Measurements from ENCODE around the gene PTBP1. TPM values are rescaled to one million over a fixed set of nuclear protein-coding genes. Genes with fewer than 3 reads are reported as not detected.
"Not testable (repeated sequence)": the region's sequence is repeated elsewhere in the genome, so short reads cannot be mapped to it uniquely, and the experiment has no call there.

PTBP1 gene
- total and polyA plus RNA-seq, 2 experiments from 2014 or later: 178 to 219 TPM

GRCh38 chr19:840519-841206, 43.4 kb downstream of the PTBP1 start, which contains the start of gene PRTN3:
Gene PRTN3, plus strand, starts transcription at chr19:840999. Its CDS starts 10 bp downstream, at chr19:841009.
- Histone ChIP-seq H3K79me2 (no peaks in the 10 kb centered on the region), H3K36me3 (replicated peaks; ENCODE audit: insufficient read depth, low read depth) (no peaks in the 10 kb centered on the region), H3K4me2 (no peak within 1 kb of the TSS), H3K9me3 (ENCODE audit: low read depth) (no peaks in the 10 kb centered on the region), H3K4me1 (ENCODE audit: insufficient read depth) (peaks cover 10% of the 10 kb centered on the region), H4K20me1 (ENCODE audit: insufficient read depth, poor library complexity, severe bottlenecking) (no peaks in the 10 kb centered on the region), H3K27me3 (peaks cover 21% of the 10 kb centered on the region), H3K4me3 (no peak within 1 kb of the TSS), H3K9me2 (replicated peaks; ENCODE audit: insufficient read depth) (no peaks in the 10 kb centered on the region), H3K27ac (no peak within 1 kb of the TSS), H2AFZ (no peak within 1 kb of the TSS)
- no peak for DNase-seq (ENCODE audit: low spot score)
- 81% methylated on average over 19 of the region's 24 CpGs for WGBS (ENCODE audit: low lambda C conversion rate, missing lambda C conversion rate)
- TF ChIP-seq CTCF (IDR thresholded peaks at IDR 0.05; ENCODE audit: poor library complexity) (no peak), EZH2phosphoT487 (IDR thresholded peaks at IDR 0.05; ENCODE audit: low read depth, severe bottlenecking, unreplicated experiment) (no peak), EZH2 (IDR thresholded peaks at IDR 0.05; ENCODE audit: borderline replicate concordance) (no peak)

- not testable (repeated sequence) for H4K20me1 ChIP-seq (ENCODE audit: insufficient read depth, poor library complexity, severe bottlenecking); H3K9me3 ChIP-seq (ENCODE audit: low read depth); H2AFZ ChIP-seq; H3K4me2 ChIP-seq; H3K36me3 ChIP-seq (replicated peaks; ENCODE audit: insufficient read depth, low read depth); H3K9me2 ChIP-seq (replicated peaks; ENCODE audit: insufficient read depth); H3K27ac ChIP-seq; H3K4me1 ChIP-seq (ENCODE audit: insufficient read depth); DNase-seq (ENCODE audit: low spot score); H3K79me2 ChIP-seq; H3K4me3 ChIP-seq
- H3K27me3 ChIP-seq: peaks cover 27% of the 10 kb centered on the region
- WGBS (ENCODE audit: low lambda C conversion rate, missing lambda C conversion rate): 91% methylated on average over 7 of the region's 7 CpGs
Measured at GRCh38 chr19:842802-843179, 45.5 kb downstream of the PTBP1 start.

GRCh38 chr19:843180-843835, 46.1 kb downstream of the PTBP1 start:
- Histone ChIP-seq H3K9me2 (replicated peaks; ENCODE audit: insufficient read depth) (no peaks in the 10 kb centered on the region), H3K4me2 (peak overlapping the region; percentile 82), H2AFZ (no peak overlapping the region), H3K4me3 (no peak overlapping the region), H3K4me1 (ENCODE audit: insufficient read depth) (peaks cover 10% of the 10 kb centered on the region), H3K27me3 (peaks cover 27% of the 10 kb centered on the region), H3K79me2 (no peaks in the 10 kb centered on the region), H3K27ac (no peak overlapping the region), H4K20me1 (ENCODE audit: insufficient read depth, poor library complexity, severe bottlenecking) (no peaks in the 10 kb centered on the region), H3K9me3 (ENCODE audit: low read depth) (no peaks in the 10 kb centered on the region), H3K36me3 (replicated peaks; ENCODE audit: insufficient read depth, low read depth) (no peaks in the 10 kb centered on the region)
- DNase-seq (ENCODE audit: low spot score): peak; percentile 61
- 27% methylated on average over 16 of the region's 46 CpGs for WGBS (ENCODE audit: low lambda C conversion rate, missing lambda C conversion rate)
- no peak for TF ChIP-seq CTCF (IDR thresholded peaks at IDR 0.05; ENCODE audit: poor library complexity)
- no peak for TF ChIP-seq EZH2phosphoT487 (IDR thresholded peaks at IDR 0.05; ENCODE audit: low read depth, severe bottlenecking, unreplicated experiment)
- TF ChIP-seq EZH2 (IDR thresholded peaks at IDR 0.05; ENCODE audit: borderline replicate concordance): peak; percentile 37

GRCh38 chr19:843836-844545, 46.7 kb downstream of the PTBP1 start:
- Histone ChIP-seq H3K27me3 (peaks cover 27% of the 10 kb centered on the region), H2AFZ (no peak overlapping the region), H3K9me3 (ENCODE audit: low read depth) (no peaks in the 10 kb centered on the region), H3K36me3 (replicated peaks; ENCODE audit: insufficient read depth, low read depth) (no peaks in the 10 kb centered on the region), H3K4me1 (ENCODE audit: insufficient read depth) (peaks cover 10% of the 10 kb centered on the region), H3K9me2 (replicated peaks; ENCODE audit: insufficient read depth) (no peaks in the 10 kb centered on the region), H4K20me1 (ENCODE audit: insufficient read depth, poor library complexity, severe bottlenecking) (no peaks in the 10 kb centered on the region), H3K27ac (no peak overlapping the region), H3K4me3 (no peak overlapping the region), H3K4me2 (peak overlapping the region; percentile 82), H3K79me2 (no peaks in the 10 kb centered on the region)
- no peak for DNase-seq (ENCODE audit: low spot score)
- TF ChIP-seq EZH2 (IDR thresholded peaks at IDR 0.05; ENCODE audit: borderline replicate concordance) (peak; percentile 7), EZH2phosphoT487 (IDR thresholded peaks at IDR 0.05; ENCODE audit: low read depth, severe bottlenecking, unreplicated experiment) (no peak)
- 44% methylated on average over 18 of the region's 70 CpGs for WGBS (ENCODE audit: low lambda C conversion rate, missing lambda C conversion rate)
